ENCODE results near the gene ADAM12. TPM values are rescaled to one million over a fixed set of nuclear protein-coding genes. Genes with fewer than 3 reads are reported as not detected.

Gene ADAM12
- total RNA-seq, 1 experiment from 2014 or later = 0.24 TPM

DNA sequence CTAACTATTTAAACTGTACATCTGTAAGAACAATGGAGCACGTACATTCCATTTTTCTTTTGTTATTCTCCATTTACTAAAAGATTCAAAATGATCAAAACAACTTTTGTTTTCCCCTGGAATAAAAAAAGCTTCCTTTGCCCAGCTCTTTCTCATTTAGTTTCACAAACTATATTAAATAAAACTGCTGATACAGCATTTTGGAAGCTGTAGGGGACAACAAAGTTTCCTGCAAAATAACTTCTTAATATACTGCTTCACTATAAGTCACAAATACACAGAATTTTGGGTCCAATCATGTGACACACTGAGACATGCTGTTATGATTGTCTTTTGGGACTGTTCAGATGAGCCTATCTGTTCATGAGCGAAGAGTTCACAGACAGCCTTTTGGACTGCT lies 222.4 kb downstream of the ADAM12 start:
- Mint-ChIP-seq H3K36me3 (ENCODE audit: insufficient read depth in 1 of 3, low read depth in 3 of 3) (peaks cover 0 to 11% (median 2%) of the 10 kb centered on the region in 3 experiments; a peak in 2 of 7 replicates), H3K27ac (no peak overlapping the region), H3K9me3 (peaks cover 0 to 9% of the 10 kb centered on the region in 2 experiments; a peak in 2 of 5 replicates), H3K4me3 (no peak overlapping the region), H3K27me3 (ENCODE audit: low read depth) (peaks cover 5% of the 10 kb centered on the region), H3K4me1 (peaks cover 6 to 12% of the 10 kb centered on the region in 2 experiments)
- no peak overlapping the region for H4K91ac ChIP-seq (ENCODE audit: insufficient read length, low read depth, low read length)
- H3K4me1 ChIP-seq (ENCODE audit: insufficient read depth, low read length) = no peaks in the 10 kb centered on the region
- H2AFZ ChIP-seq (ENCODE audit: low read length) = no peak overlapping the region
- H3K27me3 ChIP-seq (ENCODE audit: insufficient read depth, low read length) = no peaks in the 10 kb centered on the region
- no peaks in the 10 kb centered on the region for H3K9me3 ChIP-seq (ENCODE audit: control insufficient read depth, low read depth, low read length)
- WGBS (ENCODE audit: extremely low coverage, insufficient read length, low lambda C conversion rate) = no CpG with 5 or more reads among the region's 2 CpGs
- H3K9ac ChIP-seq (ENCODE audit: extremely low read depth, insufficient read length, low read length) = no peak overlapping the region
- no peak overlapping the region for H2BK120ac ChIP-seq (ENCODE audit: low read depth, low read length, poor library complexity, severe bottlenecking)
- no peaks in the 10 kb centered on the region for H3K79me1 ChIP-seq (ENCODE audit: insufficient read depth, low read depth, low read length, poor library complexity, severe bottlenecking)
- no peak overlapping the region for H3K23ac ChIP-seq (ENCODE audit: insufficient read length, low read depth, low read length)
- no peak overlapping the region for H3K4ac ChIP-seq (ENCODE audit: low read depth, low read length)
- no peaks in the 10 kb centered on the region for H4K20me1 ChIP-seq (ENCODE audit: control insufficient read depth, insufficient read depth, insufficient read length)
- H3K79me2 ChIP-seq (ENCODE audit: insufficient read depth, low read length) = no peaks in the 10 kb centered on the region
- H3K18ac ChIP-seq (ENCODE audit: insufficient read length, low read depth, low read length) = no peak overlapping the region
- H2BK15ac ChIP-seq (ENCODE audit: low read depth, low read length) = no peak overlapping the region
- no peak overlapping the region for H4K5ac ChIP-seq (ENCODE audit: insufficient read length, low read depth, low read length)
- no peak for DNase-seq
- H3K56ac ChIP-seq (ENCODE audit: insufficient read length, low read depth, low read length) = no peak overlapping the region
- H3K23me2 ChIP-seq (ENCODE audit: insufficient read length, low read depth, low read length, poor library complexity, severe bottlenecking) = no peaks in the 10 kb centered on the region
- H2AK5ac ChIP-seq (ENCODE audit: insufficient read length, low read length) = no peak overlapping the region
- no peak overlapping the region for H2BK12ac ChIP-seq (ENCODE audit: insufficient read length, low read depth, low read length)
- H3K4me2 ChIP-seq (ENCODE audit: insufficient read depth, insufficient read length, low read length) = no peak overlapping the region
- H3T11ph ChIP-seq (ENCODE audit: low read length) = no peak overlapping the region
- H4K8ac ChIP-seq (replicated peaks; ENCODE audit: insufficient read length, low read depth, low read length) = no peak overlapping the region
- H2BK20ac ChIP-seq (ENCODE audit: low read depth, low read length, poor library complexity, severe bottlenecking) = no peak overlapping the region
- no peak overlapping the region for H2BK5ac ChIP-seq (ENCODE audit: insufficient read length, low read length)
- H3K27ac ChIP-seq (ENCODE audit: insufficient read length, low read depth, low read length) = no peak overlapping the region
- no peak overlapping the region for H3K14ac ChIP-seq (ENCODE audit: insufficient read depth, low read length)
- TF ChIP-seq, protein P1, sequence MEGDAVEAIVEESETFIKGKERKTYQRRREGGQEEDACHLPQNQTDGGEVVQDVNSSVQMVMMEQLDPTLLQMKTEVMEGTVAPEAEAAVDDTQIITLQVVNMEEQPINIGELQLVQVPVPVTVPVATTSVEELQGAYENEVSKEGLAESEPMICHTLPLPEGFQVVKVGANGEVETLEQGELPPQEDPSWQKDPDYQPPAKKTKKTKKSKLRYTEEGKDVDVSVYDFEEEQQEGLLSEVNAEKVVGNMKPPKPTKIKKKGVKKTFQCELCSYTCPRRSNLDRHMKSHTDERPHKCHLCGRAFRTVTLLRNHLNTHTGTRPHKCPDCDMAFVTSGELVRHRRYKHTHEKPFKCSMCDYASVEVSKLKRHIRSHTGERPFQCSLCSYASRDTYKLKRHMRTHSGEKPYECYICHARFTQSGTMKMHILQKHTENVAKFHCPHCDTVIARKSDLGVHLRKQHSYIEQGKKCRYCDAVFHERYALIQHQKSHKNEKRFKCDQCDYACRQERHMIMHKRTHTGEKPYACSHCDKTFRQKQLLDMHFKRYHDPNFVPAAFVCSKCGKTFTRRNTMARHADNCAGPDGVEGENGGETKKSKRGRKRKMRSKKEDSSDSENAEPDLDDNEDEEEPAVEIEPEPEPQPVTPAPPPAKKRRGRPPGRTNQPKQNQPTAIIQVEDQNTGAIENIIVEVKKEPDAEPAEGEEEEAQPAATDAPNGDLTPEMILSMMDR (conservative IDR thresholded peaks at IDR 0.05) = no peak

All from H9 (cell line).